NCI-H345 (cell line): Measurements from ENCODE around the gene ORM2.

Experiments used
- DNase-seq: peaks from one replicate; lab custom pipeline; 2025; lab: John Stamatoyannopoulos, UW

ORM2 gene

DNA sequence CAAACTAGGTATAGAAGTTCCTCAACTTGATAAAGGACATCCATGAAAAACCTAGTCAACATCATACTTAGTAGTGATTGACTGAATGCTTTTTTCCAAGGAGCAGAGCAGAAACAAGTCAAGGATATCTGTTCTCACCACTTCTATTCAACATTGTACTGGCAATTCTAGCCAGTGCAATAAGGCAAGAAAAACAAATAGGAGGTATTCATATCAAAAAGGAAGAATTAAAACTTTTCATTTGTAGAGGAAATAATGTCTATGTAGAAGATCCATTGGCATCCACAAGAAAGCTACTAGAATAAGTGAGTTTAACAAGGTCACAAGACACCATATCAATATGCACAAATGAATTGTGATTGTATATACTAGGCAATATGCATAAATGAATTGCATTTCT lies 35.0 kb upstream of the ORM2 start:
- no peak for DNase-seq

DNA sequence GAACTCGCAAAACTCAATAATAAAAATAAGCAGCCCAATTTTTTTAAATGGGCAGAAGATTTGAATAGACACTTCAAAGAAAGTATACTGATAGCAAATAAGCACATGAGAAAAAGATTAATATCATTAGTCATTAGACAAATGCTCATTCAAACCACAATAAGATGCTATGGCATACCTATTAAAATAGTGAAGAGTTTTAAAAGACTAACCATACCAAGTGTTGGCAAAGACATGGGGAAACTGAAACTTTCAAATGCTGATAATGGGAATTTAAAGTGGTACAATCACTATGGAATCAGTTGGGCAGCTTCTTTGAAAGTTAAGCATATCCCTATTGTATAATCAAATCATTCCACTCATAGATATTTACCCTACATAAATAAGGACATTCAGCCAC lies 33.3 kb upstream of the ORM2 start:
- DNase-seq = no peak

DNA sequence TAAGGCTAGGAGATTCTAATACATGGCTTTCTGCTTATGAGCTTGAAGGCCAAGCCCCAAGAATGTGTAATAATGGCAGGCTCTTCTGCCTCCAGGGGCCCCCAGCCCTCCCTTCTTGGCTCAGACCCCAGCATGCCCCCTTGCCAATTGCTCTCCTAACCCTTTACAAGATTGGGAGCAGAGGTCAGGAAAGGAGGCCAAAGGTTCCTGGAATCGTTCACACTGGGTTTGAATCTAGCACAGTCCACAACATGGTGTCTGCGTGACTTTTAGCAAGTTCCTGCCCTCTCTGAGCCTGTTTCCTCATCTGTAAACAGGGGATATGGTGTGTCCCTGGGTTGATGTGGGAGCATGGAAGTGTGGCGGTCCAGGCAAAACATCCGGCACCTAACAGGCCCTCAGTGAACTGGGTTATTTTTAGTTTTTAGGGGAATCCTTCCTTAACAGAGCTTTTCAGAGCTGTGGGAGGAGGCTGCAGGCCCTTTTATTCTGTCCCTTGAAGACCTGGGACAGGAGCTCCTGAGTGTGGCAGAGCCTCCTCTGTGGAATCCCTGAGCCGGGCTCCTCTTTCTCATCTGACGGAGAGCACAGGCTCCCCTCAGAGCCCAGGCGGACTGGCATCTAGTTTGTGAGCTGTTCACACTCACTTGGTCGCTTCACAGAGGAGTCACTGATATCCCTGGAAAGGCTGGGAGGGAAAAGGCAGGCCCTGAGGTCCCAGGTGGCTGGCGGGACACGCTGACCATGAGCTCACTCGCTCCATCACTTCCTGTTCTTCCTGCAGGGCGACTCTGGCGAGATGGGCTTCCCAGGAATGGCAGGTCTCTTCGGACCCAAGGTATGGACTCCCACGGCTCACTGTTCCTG lies 30.1 kb upstream of the ORM2 start:
- no peak for DNase-seq

DNA sequence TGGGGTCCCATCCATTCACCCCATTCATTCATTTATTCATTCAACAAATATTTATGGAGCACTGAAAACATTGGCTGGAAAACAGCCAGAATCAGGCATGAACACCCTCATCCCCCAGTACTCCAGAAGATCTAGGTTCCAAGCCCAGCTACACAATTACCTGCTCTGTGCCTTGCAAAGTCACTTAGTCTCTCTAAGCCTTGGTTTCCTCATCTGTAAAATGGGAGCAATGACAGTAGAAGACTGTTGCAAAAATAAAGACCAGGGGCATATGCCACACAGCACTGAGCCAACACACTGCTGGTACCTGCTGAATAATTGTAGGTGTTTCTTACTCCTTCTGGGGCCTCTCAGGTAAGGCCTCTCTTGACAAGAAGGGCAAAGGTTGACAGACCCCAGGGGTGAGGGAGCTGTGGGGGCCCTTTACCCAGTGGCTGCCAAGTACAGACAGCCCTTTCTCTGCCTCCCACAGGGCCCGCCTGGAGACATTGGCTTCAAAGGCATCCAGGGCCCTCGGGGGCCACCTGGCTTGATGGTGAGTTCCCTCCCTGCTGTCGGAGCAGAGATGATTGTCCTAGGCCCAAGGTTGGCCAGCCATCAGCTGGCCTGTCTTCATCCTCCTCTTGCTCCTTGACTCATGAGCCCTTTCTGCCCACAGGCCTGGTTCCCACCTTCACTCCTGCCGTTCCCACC lies 29.4 kb upstream of the ORM2 start:
- no peak for DNase-seq

DNA sequence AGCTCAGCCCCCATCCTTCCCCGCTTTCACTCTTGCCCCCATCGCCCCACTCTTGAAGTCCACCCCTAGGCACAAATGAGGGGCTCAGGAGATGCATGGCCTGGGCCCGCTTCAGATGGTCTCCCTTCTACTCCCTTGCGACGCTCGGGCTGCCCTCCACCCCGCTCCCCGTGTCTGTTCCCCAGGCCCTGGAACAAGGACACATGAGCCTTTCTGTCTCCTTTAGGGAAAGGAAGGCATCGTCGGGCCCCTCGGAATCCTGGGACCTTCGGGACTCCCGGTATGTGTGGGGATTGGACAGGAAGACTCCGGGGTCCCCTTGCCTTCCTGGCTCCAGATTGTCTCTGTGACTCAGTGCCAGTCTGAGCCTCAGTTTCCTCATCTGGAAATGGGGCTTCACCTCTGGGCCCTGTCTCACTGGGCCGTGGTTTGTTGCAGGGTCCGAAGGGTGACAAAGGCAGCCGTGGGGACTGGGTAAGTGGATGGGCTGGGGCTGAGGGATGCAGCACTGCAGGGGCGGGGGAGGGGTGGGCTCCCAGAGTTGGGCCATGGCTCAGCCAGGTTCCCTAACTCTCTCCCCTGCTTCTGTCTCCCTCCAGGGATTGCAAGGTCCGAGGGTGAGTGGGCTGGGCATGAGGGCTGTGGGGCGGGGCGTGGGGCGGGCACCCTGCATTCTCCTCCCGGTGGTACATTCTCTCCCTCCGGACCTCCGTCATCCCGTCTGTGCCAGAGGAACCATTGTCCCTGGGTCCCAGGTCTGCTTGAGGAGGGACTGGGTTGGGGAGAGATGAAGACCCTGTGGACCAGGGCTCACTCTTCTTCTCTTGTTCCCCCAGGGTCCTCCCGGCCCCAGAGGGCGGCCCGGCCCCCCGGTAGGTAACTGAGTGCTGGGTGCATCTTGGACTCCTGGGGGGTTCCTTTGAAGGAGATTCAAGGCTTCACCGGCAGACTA lies 28.5 kb upstream of the ORM2 start:
- DNase-seq = no peak

DNA sequence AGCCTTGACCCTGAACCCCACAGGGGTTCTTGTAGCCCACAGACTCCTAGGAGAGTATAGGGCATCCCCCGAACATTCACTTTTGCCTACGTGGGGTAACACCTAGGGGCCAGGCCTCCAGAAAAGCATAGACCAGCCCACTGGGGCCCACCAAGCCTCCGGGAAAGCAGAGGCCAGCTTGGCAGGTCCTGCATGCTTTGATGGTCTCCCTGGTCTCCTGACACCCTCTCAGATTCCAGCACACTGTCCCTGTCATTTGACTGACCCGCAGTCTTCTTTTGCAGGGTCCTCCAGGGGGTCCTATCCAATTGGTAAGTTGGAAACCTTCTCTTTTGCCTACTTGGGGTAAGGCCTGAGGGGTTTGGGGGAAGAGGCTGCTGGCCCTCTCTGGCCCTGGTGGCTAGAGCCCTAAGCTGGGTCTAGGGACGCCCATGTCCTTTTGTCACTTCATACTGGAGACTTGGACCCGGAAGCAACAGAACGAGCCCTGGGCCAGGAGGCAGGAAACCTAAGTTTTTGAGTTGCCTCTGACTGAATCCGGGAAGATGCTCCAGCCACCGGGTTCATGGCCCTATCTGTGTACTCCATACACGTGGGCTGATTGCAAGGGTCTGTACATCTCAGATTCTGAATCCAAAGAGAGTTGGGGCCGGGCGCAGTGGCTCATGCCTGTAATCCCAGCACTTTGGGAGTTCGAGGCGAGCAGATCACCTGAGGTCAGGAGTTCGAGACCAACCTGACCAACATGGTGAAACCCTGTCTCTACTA lies 27.7 kb upstream of the ORM2 start:
- DNase-seq = no peak

DNA sequence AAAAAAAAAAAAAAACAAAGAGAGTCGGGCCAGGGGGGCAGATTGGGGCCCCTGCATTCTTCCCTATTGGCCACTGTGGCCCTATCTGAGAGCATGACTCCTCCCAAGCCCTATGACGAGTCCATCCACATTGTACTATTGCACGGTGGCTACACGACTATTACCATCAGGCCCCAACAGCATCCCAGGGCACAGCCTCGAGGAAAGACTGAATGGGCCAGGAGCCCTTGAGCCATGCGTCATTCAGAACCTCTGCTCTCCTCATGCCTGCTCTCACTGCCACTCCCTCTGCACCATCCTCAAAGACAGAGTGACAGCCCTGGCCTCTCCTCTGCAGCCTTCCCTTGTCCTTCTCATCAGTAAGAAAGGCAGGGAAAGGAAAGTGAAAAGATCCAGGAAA lies 26.9 kb upstream of the ORM2 start:
- DNase-seq = no peak

DNA sequence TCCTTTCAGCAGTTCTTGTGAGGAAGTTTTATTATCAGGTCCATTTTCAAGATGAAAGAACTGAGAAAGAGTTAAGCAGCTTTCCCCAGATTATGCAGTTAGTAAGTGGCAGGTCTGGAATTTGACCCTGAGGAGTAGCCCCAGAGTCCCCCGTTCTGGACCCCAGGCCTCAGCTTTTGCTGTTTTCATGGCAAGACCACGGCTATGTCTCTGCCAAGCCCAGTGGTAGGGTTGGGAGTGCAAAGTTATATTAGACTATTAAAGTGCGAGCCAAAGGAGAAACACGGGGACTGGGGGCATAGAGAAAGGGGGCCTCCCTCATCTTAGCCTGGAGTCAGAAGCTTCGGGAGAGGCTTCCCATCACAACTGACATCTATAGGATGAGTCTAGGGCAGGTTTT lies 26.1 kb upstream of the ORM2 start:
- no peak for DNase-seq

DNA sequence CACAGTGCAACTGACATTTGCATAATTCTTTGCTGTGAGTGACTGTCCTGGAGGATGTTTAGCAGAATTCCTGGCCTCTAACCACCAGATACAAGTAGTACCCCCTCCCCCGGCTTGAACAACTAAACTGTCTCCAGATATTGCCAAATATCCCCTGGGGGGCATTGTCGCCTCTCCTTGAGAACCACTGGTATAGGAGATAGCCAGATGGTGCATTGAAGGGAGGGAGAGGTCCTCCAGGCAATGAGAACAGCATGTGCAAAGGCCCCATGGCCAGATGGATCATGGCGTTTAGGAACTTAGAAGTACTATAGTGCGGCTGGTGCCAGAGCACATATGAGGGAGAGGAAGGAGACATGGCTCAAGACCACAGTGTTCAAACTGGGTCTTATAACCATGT lies 25.7 kb upstream of the ORM2 start:
- DNase-seq = no peak

DNA sequence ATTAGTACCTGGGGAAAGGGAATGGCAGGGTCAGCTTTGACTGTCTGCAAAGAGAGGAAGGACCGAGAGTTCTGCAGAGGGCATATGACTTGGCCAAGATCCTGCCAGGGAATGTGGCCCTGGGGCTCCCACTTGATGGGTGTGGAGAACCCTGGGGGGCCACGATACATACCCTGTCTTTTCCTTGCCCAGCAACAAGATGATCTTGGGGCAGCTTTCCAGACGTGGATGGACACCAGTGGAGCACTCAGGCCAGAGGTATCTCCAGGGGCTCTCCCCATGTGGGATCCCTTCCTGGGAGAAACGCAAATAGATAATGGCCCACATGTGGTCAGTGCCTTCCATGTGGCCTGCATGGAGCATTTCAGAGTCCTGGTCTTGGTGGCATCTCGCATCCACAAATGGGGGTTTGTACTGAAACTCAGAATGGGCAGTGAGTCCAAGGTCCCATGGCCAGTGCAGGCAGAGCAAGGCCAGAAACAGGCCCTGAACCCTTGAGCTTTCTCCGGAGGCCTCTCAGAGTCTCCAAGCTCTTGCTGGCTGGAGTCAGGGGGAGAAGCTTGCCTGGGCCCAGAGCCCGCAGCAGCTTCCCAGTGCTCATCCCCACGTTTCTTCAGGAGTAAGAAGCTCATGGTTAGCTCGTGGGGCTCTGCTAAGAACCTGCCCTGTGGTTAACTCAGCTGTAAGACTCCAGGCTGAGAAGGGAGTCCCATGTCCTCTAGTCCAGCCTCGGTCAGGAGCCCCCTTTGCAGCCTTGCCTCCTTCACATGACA lies 25.1 kb upstream of the ORM2 start:
- DNase-seq = no peak

DNA sequence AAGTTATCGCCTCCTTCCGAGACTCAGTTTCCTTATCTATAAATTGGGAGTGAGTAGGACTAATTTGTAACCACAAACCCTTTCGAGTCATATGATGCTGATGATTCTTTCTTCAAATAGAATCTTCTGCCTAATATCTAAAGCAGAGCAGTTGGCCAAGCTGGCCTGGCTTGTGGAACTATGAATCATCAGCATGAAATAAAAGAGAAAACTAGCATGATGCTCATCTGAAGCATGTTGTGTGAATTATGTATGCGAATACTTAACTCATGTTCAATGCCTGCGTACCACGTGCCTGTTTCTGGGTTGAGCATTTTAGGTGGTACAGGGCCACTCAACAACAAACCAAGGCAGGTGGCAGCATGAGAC lies 21.8 kb upstream of the ORM2 start:
- DNase-seq = no peak

DNA sequence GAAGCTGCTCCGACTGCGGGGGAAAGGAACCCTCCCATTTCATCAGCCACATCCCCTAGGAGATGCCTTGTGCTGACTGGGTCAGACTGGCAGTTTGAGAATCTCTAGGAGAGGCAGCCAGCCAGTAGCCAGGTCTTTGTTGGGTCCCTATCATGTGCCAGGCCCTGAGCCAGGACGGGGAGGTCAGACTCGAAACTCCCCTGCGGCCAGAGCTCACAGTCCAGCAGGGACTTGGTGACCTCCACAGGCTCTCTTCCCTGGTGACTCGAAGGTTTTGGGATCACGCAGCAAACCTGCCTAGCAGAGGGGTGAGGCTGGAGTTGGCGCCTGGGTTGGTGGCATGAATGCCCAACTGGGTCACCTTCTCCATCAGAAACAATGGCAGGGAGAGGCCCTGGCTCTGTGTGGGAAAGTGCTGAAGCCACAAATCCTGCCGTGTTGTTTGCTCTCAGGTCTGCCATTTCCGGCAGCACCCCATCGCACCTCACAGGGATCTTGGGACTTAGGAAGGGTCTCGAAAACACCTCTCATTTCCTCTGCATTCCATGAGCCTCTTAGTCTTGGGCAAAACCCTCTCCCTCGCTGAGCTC lies 21.2 kb upstream of the ORM2 start:
- no peak for DNase-seq

DNA sequence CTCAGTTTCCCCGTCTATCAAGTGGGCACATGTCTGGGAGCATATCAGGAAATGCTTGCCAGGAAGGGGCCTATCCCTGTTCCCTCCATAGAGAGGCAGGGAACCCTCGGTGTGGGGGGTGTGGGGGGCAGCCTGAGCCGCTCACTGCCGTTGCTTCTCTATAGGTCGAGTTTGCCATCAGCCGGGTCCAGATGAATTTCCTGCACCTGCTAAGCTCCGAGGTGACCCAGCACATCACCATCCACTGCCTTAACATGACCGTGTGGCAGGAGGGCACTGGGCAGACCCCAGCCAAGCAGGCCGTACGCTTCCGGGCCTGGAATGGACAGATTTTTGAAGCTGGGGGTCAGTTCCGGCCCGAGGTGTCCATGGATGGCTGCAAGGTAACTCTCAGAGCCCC lies 20.6 kb upstream of the ORM2 start:
- DNase-seq = no peak

DNA sequence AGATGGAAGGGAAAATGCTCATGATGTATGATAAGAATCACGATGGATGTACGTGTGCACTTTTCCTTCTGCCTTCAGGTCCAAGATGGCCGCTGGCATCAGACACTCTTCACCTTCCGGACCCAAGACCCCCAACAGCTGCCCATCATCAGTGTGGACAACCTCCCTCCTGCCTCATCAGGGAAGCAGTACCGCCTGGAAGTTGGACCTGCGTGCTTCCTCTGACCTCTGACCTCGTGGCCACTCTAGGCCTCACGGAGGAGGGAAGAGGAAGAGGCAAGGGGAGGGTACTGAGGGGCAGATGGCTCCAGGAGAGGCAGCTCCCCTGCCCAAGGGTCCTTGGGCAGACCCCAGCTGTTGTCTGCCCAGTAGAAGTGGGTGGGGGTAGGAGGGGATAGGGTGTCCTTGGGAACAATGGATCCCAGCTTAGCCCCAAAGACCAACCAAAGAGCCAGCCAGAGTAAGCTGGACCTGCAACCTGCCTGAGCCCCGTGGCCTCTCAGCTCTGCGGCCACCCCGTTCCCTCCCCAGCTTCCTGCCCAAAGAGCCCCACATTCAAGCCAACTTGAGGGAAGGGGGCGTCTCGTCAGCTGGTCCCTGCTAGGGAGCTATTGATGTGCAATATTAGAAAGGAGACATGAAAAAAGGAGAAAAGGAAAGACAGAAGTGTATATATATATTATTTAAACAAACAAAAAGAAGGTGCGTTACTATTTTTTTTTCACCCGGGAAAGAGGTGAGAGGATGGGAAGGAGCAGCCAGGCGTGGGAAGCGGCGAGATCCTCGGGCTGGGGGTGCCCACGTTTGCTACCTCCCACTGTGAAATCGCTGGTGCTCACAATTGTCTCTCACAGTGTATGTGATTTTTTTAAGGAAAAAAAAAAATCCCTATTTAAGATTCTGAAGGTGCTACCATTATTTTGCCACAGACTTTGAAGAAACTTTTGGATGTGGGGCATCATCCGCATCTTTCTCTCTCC lies 18.9 kb upstream of the ORM2 start:
- no peak for DNase-seq

DNA sequence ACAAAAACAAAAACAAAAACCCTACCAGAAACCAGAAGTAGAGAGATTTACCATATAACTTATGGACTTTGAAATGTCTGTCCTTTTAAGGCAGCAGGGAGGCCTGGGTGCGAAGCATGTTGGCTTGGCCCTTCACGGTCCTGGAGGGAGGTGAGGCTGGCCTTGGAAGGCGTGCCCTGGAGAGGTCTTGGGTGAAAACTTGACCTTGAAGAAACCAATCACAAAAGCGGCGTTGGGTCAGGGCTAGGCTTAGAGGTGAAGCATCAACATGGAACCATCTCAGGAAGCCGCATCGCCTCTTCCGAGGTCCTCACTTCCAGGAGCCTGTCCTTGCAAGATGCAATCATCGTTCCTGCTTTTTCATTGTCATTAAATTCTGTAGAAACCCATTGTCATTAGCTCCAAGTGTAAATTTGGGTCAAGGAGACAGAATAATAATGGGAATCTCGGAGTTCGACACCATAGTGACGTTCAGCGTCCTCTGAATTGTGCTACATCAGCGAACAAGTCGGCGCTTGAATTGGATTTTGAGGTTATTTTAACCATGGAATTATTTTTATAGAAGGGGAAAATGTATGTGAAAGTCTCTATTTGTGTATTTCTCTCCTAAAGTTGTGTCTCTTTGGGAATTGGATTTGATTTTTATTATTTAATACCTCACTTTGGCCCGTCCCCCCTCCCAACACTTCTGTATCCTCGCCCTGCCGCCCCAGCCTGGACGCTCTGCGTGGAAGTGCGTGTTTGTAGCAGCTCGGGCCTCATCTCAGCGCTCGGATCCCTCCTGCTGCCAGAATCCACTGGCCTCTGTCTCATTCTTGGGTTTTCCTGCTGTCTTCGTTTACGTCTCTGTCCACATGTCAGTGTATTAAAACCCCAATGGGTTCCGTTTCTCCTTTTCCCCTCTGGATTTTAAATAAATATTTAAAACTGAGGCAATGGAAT lies 17.8 kb upstream of the ORM2 start:
- no peak for DNase-seq

DNA sequence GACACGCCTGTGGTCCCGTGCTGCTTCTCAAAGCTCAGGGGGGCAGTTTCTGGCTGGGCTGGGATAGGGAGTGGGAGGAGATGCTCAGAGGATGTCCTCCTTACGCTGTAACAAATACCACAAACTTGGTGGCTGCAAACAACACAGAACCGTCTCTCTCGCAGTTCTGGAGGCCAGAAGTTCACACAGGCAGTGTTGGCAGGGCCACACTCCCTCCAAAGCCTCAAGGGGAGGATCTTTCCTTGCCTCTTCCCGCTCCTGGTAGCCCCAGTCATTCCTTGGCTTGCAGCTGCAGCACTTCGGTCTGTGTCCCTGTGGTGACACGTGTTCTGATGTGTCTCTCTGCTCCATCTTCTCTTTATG lies 17.2 kb upstream of the ORM2 start:
- no peak for DNase-seq

DNA sequence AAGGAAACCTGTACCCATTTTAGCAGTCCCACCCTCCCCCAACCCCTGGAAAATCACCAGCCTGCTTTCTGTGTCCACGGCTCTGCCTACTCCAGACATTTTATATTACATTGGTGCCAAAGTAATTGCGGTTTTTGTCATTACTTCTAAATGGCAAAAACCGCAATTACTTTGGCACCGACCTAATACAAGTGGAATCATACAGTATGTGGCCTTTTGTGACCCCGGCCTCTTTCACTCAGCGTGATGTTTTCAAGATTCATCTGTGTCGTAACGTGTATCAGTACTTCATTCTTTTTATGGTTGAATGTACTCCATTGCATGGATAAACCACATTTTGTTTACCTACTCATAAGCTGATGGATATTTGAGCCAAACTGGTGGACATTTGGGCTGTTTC lies 16.5 kb upstream of the ORM2 start:
- DNase-seq = no peak

DNA sequence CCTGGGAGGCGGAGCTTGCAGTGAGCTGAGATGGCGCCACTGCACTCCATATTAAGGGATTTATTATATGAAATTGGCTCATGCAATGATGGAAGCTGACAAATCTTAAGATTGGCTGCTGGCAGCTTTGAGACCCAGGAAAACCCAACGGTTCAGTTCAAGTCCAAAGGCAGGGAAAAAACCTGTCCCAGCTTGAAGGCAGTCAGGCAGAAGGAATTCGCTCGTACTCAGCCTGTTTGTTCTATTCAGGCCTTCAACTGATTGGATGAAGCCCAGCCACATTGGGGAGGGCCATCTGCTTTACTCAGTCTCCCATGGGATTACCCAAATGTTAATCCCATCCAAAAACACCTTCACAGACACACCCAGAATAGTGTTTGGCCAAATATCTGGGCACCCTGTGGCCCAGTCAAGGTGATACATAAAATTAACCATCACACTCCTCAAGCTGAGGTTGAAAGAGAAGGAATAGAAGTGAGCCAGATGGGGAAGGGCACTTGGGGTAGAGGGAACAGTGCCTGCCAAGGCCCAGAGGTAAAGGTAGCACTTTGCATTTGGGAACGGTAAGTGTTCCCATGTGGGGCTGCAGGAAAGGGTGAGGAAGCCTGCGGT lies 15.3 kb upstream of the ORM2 start:
- no peak for DNase-seq
